NCI-H1694 treated with DMSO at 0.1 percent for 48 hours (cell line): ENCODE data around the gene KAT8.
A peak's percentile ranks its signal among the peaks of the same experiment; 100 is the strongest.

Source experiments
- DNase-seq: peaks from one replicate; lab custom pipeline; 2025; lab: John Stamatoyannopoulos, UW

The KAT8 gene

DNA sequence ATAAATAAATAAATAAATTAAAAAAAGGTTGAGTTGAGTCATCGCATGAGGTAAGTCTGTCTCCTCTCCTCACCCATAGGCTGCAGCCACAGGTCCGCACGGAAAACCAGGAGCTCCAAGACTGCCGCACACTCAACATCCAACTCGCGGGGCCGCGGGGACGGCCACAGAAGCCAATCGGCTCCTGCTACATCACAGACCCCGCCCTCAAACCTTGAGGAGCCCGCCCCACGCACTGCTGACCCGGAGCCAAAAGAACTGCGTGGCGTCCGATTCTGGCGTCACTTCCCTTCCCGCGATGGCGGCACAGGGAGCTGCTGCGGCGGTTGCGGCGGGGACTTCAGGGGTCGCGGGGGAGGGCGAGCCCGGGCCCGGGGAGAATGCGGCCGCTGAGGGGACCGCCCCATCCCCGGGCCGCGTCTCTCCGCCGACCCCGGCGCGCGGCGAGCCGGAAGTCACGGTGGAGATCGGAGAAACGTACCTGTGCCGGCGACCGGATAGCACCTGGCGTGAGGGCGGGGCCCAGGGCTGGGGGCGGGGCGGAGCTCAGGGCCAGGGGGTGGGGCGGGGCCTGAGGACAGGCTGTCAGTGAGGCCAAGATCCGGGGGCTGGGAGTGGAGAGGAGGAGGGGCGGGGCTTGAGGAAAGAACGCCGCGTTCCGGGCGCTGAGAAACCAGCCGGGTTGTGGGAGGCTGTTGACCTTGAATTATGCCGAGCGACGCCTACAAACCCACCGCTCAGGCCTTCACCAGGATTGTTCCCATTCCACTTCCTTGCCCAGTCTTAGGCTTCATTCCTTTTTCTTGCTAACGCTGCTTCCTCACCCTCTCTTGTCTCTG lies at the start of gene KAT8:
Gene KAT8, plus strand, starts transcription at position 281 of the 839 bp plus-strand sequence. Its CDS starts 18 bp downstream, at position 299.
- peak; percentile 93 for DNase-seq

DNA sequence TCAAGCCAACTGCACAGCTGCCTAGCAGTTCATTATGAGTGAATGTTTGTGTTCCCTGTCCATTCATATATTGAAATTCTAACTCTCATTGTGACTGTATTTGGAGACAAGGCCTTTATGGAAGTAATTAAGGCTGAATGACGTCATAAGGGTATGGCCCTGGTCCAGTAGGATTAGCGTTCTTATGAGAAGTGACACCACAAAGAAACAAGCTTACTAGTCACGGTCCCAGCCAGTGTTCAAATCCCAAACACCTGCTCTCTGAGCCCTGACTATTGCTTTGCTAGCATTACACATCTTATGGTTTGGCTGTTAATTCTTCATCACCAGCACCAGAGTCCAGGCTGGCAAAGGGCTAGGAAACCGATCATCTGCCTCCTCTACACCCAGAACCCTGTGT lies 45.6 kb upstream of the KAT8 start:
- no peak for DNase-seq

DNA sequence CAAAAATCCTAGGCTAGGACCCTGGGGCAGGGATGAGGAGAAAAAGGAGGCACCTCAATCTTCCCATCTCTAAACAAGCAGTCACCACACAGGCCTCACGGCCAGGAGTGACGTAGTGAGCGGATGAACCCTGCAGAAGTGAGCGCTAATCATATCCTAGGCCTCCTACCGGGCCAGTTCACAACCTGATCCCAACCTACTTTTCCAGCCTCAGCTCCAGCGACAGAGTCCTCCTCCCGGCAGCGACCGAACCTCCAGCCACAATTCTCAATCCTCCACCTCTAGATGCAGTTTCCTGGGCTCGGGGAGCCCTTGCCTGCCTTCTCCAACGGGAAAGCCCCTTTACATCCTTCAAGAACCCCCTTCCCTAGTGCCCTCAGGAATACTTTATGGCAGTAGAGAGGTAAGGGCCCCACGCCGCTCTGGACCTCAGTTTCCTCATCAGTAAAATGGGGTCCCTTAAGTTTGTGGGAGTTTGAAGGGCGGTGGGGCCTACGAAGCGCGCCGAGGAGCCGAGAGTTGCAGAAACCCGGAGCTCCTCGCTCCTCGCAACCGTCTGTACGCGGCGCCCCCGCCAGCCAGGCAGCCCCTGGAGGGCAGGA lies 44.8 kb upstream of the KAT8 start:
- no peak for DNase-seq

DNA sequence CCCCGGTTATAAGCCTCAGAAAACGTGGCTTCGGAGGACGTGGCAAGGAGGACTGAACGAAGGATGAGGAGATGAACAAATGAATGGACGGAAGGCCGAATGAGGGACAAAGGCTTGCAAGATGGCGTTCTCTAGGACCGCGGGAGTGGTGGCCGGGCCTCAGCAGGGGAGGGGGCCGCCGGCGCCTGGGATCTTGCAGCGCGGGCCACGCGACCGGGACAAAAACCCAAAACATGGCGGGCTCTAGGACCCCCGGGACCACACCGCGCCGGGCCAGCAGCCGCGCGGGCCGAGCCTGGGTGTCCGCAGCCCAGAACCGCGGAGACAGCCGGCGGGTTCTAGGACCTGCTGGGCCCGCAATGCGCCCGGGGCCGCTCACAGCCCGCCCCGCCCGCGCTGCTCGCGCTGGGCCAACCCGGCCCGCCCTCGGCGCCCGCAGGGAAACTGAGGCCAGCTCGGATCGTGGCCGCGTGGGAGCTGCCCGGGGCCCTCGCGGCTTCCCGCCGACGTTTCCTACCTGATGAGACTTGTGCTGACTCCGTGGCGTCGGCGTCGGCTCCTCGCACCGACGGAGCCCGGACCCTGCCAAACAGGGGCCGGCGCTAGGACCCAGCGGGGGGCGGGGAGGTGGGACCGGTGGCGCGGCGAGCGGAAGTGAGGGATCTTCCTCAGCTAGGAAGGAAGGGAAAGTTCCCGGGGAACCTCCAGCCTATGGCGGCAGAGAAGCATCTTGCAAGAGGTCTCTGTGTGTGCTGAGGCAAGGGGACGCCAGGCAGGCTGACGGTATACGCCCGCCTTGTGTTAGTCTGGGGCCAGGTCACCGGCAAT lies 44.1 kb upstream of the KAT8 start:
- DNase-seq = peak; percentile 73

DNA sequence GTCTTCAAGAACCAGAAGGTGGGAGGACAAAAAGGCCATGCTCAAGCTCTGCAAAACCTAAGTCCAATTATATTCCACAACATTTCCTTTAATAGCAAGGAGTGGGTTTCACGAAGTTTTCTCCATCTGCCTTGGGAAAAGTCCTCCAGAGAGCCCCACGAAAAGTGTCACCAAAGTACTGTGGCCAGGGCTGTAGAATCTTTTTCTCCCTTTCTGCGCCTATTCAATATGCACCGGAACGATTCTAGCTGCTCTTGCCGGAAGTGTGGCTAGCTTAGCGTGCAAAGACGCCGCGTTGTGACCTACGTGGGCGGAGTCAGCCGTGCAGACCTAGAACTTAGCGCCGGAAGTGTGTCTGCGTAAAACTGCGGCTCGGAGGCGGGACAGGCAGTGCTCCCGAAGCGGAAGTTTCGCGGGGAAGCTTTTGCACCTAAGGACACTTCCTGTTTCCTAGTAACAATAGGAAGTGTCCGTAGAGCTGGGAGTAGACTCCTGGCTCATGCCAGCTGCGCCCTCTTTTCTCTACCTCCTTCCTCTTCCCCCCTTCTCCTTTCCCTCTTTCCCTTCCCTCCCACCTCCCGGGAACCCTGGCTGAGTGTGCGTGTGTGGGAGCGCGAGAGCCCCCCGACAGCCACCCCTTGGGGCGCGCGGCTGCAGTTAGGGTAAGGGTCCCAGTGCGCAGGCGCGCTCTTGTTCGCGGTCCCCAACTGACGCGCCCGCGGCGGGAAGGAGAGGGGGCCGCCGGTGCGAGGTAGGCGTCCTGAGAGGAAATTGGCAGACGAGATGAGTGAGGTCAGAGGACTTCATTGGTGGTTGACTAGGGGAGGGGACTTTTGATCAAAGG lies 43.3 kb upstream of the KAT8 start, which contains the start of the genes ZNF646 and ZNF668:
Gene ZNF646, plus strand, starts transcription at position 453 of the 844 bp plus-strand sequence. CDS start 1,903 bp downstream, outside the sequence.
Gene ZNF668, minus strand, starts transcription at position 271 of the 844 bp plus-strand sequence. CDS start 9,781 bp downstream, outside the sequence.
- DNase-seq = peak; percentile 97

DNA sequence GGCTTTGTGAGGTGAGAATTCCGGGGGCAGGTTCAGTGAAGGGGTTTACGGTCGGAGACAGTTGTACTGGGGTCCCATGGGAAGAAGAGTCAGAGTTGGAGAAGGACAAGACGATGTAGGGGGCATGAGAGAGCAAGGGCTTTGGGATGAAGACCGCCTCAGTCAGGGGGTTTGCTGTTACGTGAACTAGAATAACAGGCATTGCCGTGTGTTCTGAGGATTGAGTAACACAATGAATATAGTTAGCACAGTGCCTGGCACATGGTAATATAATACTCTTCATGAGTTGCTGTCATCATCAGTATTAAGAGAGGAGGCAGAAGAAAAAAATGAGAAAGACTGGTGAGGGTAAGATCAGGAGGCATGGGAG lies 42.7 kb upstream of the KAT8 start:
- DNase-seq = no peak

DNA sequence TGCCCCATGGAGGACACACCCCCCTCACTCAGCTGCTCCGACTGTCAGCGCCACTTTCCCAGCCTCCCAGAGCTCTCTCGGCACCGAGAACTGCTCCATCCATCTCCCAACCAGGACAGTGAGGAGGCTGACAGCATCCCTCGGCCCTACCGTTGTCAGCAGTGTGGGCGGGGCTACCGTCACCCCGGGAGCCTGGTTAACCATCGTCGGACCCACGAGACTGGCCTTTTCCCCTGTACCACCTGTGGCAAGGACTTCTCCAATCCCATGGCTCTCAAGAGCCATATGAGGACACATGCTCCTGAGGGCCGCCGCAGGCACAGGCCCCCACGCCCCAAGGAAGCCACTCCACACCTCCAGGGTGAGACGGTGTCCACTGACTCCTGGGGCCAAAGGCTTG lies 41.1 kb upstream of the KAT8 start:
- no peak for DNase-seq

DNA sequence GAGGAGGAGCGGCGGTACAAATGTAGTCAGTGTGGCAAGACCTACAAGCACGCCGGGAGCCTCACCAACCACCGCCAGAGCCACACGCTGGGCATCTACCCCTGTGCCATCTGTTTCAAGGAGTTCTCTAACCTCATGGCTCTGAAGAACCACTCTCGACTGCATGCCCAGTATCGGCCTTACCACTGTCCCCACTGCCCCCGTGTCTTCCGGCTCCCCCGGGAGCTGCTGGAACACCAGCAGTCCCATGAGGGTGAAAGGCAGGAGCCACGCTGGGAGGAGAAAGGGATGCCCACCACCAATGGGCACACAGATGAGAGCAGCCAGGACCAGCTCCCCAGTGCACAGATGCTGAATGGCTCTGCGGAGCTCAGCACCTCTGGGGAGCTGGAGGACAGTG lies 40.4 kb upstream of the KAT8 start:
- no peak for DNase-seq

DNA sequence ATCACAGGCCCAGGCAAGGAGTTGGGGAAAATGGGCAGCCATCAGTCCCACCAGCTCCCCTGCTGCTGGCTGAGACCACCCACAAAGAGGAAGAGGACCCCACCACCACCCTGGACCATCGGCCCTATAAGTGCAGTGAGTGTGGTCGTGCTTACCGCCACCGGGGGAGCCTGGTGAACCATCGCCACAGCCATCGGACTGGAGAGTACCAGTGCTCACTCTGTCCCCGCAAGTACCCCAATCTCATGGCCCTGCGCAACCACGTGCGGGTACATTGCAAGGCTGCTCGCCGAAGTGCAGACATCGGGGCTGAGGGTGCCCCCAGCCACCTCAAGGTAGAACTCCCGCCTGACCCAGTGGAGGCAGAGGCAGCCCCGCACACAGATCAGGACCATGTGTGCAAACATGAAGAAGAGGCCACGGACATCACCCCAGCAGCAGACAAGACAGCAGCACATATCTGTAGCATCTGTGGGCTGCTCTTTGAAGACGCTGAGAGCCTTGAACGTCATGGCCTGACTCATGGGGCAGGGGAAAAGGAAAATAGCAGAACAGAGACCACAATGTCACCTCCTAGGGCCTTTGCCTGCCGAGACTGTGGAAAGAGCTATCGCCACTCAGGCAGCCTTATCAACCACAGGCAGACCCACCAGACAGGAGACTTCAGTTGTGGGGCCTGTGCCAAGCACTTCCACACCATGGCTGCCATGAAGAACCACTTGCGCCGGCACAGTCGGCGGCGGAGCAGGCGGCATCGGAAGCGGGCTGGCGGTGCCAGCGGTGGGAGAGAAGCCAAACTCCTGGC lies 39.7 kb upstream of the KAT8 start:
- DNase-seq = no peak

DNA sequence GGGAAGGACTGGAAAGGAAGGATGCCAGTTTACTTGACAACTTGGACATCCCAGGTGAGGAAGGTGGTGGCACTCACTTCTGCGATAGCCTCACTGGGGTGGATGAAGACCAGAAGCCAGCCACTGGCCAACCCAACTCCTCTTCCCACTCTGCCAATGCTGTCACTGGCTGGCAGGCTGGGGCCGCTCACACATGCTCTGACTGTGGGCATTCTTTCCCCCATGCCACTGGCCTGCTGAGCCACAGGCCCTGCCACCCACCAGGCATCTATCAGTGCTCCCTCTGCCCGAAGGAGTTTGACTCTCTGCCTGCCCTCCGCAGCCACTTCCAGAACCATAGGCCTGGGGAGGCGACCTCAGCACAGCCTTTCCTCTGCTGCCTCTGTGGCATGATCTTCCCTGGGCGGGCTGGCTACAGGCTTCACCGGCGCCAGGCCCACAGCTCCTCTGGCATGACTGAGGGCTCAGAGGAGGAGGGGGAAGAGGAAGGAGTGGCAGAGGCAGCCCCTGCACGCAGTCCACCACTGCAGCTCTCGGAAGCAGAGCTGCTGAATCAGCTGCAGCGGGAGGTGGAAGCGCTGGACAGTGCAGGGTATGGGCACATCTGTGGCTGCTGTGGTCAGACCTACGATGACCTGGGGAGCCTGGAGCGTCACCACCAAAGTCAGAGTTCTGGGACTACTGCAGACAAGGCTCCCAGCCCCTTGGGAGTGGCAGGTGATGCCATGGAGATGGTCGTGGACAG lies 38.7 kb upstream of the KAT8 start:
- DNase-seq = no peak

DNA sequence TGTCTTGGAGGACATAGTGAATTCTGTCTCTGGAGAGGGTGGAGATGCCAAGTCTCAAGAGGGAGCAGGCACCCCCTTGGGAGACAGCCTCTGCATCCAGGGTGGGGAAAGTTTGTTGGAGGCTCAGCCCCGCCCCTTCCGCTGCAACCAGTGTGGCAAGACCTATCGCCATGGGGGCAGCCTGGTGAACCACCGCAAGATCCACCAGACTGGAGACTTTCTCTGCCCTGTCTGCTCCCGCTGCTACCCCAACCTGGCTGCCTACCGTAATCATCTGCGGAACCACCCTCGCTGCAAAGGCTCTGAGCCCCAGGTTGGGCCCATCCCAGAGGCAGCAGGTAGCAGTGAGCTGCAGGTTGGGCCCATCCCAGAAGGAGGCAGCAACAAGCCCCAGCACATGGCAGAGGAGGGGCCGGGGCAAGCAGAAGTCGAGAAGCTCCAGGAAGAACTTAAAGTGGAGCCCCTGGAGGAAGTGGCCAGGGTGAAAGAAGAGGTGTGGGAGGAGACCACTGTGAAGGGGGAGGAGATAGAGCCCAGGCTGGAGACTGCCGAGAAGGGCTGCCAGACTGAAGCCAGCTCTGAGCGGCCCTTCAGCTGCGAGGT lies 38.0 kb upstream of the KAT8 start:
- no peak for DNase-seq

DNA sequence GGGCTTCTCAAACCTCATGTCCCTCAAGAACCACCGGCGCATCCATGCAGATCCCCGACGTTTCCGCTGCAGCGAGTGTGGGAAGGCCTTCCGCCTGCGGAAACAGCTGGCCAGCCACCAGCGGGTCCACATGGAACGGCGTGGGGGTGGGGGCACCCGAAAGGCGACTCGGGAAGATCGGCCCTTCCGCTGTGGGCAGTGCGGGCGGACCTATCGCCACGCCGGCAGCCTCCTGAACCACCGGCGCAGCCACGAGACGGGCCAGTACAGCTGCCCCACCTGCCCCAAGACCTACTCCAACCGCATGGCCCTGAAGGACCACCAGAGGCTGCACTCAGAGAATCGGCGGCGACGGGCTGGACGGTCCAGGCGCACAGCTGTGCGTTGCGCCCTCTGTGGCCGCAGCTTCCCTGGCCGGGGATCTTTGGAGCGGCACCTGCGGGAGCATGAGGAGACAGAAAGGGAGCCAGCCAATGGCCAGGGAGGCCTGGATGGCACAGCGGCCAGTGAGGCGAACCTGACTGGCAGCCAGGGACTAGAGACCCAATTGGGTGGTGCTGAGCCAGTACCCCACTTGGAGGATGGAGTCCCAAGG lies 37.3 kb upstream of the KAT8 start:
- DNase-seq = no peak

DNA sequence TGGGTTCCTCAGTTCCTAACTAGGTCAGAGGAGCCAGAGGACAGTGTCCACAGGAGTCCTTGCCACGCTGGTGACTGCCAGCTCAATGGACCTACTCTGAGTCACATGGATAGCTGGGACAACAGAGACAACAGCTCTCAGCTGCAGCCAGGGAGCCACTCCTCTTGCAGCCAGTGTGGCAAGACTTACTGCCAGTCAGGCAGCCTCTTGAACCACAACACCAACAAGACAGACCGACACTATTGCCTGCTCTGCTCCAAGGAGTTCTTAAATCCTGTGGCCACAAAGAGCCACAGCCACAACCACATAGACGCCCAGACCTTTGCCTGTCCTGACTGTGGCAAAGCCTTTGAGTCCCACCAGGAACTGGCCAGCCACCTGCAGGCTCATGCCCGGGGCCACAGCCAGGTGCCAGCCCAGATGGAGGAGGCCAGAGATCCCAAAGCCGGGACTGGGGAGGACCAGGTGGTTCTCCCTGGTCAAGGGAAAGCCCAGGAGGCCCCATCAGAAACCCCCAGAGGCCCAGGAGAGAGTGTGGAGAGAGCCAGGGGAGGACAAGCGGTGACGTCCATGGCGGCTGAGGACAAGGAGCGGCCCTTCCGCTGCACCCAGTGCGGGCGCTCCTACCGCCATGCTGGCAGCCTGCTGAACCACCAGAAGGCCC lies 36.6 kb upstream of the KAT8 start:
- no peak for DNase-seq

DNA sequence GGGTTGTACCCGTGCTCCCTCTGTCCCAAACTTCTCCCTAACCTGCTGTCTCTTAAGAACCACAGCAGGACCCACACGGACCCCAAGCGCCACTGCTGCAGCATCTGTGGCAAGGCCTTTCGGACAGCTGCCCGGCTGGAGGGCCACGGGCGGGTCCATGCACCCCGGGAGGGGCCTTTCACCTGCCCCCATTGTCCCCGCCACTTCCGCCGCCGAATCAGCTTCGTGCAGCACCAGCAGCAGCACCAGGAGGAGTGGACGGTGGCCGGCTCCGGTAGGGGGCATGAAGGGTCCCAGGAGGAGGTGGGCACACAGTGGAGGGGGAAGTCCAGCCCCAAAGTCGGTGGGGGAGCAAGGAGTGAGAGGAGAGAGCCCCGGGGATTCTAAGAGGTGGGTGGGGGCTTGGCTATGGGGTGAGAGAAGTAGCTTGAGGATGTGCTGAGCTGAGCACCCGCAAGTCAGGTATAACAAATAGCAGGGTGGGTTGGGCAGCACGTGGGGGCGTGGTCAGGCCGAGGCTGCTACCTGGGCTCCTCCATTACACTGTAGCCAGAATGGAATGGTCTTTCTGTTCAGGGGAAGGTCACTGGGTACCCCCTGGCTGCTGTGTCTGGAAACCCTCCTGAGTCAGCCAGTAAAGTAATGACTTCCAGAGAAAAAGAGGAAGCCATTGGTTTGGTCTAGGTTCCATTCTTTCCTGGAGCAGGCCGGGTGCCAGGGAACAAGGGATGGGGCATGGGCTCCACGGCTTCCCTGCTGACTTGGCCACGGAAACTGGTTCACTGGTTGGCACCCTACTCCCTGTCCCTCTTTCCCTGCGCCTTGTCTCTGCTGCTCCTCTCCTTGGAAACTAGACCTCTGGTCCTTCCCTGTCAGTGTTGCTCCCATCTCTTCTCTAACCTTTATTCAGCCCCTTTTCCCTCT lies 35.8 kb upstream of the KAT8 start:
- no peak for DNase-seq

DNA sequence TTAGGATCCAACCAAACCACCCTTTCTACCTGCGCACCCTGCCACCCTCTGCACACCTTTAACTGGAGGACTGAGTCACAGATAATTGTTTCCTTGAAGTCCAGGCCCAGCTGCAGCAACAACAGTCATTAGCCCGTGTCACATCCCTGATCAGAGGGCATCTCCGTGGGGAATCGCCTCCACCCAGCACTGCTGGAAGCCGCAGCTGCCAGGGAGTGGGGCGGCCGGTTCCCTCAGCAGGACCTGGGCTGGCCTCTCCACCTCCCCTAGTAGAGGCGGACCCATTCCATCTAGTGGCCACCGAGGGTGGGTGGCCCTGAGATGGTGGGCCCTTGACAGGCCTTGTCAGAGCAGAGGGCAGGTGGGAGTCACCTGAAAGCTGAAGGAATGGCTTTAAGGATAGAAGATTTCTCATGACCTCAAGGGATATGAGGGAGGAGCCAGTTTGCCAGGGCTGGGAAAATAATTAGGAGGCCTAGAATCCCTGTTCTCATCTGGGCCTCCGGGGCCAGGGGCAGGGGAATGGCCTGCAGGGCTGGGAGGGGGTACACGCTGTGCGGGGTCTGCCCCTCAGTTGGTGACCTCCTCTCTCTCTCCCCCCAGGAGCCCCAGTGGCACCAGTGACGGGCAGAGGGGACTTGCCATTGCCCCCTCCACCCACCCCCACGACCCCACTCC lies 35.0 kb upstream of the KAT8 start:
- no peak for DNase-seq

DNA sequence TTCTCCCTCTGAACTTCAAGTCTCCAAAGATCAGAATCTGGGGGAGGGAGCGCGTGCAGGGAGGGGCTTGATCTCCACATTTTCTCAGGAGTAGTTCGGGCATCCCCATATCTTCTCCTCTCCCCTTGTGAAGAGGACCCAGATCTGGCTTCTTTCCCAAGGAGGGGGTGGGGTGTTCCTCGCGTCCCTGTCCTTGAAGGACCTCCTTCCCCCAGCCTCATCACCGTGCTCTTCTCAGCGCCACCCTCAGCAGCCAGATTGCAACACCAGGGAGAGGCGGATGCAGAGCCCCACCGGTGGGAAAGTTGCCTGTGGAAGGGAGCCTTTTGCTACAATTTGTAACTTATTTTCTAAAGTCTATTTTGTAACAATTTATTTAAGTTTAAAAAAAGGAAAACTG lies 34.4 kb upstream of the KAT8 start:
- DNase-seq = no peak

DNA sequence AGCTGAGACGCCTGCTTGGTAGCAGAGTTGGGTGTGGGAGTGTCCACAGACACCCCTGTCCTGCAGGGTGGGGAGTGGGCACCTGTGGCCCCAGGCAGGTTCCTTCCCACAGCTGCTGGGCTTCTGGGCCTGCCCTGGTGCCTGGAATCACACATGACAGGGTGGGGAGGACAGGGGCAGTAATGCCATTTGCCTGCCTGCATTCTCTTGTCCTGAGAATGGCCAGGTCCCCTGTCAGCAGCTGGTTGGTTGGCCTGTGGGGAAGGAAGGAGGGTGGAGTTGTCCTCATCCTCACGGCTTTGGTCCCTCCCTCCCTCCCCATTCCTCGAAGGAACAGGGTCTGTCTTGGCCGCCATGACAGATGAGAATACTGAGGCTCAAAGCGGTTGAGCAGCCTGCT lies 33.9 kb upstream of the KAT8 start:
- DNase-seq = no peak
